Measurements from ENCODE around the gene EPHB1. TPM values are rescaled to one million over a fixed set of nuclear protein-coding genes. Genes with fewer than 3 reads are reported as not detected.

The EPHB1 gene
- total RNA-seq, 1 experiment from 2014 or later = 0.11 TPM

GRCh38 chr3:134903837-134904236 lies 108.8 kb downstream of the EPHB1 start:
- Histone ChIP-seq H3K9me3 (ENCODE audit: low read depth, low read length, poor library complexity, severe bottlenecking) (no peaks in the 10 kb centered on the region), H3K36me3 (ENCODE audit: insufficient read depth, low read length, poor library complexity, severe bottlenecking) (no peaks in the 10 kb centered on the region), H3K4me3 (ENCODE audit: low read depth, low read length, poor library complexity, severe bottlenecking) (no peak overlapping the region), H3K27ac (ENCODE audit: low read depth, low read length, poor library complexity, severe bottlenecking) (no peak overlapping the region), H3K4me1 (ENCODE audit: insufficient read depth, low read length, poor library complexity, severe bottlenecking) (no peaks in the 10 kb centered on the region), H3K27me3 (replicated peaks; ENCODE audit: insufficient read depth, low read depth, low read length, poor library complexity) (peaks cover 17% of the 10 kb centered on the region)
- TF ChIP-seq EZH2 (IDR thresholded peaks at IDR 0.05; ENCODE audit: borderline replicate concordance, low read depth, low read length, poor library complexity, severe bottlenecking) = no peak
- TF ChIP-seq, protein P1, sequence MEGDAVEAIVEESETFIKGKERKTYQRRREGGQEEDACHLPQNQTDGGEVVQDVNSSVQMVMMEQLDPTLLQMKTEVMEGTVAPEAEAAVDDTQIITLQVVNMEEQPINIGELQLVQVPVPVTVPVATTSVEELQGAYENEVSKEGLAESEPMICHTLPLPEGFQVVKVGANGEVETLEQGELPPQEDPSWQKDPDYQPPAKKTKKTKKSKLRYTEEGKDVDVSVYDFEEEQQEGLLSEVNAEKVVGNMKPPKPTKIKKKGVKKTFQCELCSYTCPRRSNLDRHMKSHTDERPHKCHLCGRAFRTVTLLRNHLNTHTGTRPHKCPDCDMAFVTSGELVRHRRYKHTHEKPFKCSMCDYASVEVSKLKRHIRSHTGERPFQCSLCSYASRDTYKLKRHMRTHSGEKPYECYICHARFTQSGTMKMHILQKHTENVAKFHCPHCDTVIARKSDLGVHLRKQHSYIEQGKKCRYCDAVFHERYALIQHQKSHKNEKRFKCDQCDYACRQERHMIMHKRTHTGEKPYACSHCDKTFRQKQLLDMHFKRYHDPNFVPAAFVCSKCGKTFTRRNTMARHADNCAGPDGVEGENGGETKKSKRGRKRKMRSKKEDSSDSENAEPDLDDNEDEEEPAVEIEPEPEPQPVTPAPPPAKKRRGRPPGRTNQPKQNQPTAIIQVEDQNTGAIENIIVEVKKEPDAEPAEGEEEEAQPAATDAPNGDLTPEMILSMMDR (conservative IDR thresholded peaks at IDR 0.05; ENCODE audit: low read depth, low read length) = no peak
- BruUV-seq (replicated peaks) = no TSS peak
- intact Hi-C loops (cut with micrococcal nuclease; ENCODE audit: unreplicated experiment) = no loop called here
- no peak for DNase-seq (ENCODE audit: low spot score)
- POLR2A ChIA-PET (ENCODE audit: low non-redundant PET) = no interaction called here
- CTCF ChIA-PET = no interaction called here

DNA sequence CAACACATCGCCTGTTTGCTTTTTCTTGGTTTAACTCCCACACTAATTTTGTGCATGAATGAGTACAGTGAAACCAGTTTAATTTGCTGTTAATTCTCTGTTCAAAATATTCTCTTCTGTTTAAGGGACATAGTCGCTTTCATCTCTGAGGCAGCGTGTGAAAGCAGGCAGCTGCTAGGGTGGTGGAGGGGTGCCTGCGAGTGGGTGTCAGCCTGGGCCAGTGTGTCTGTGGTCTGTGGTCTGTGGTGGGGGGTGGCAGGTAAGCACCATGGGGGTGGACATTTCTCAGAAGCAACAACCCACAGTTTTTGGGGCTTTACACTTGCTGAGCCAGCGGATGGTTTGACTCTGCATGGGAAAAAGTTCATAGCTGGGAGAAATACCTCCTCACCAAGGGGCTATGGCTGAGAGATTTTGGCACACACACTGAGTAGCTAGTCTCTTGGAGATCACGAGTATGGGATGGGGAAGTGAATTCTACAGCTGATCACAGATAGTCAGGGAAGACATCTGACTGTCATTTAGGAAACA lies 109.2 kb downstream of the EPHB1 start:
- no TSS peak for BruUV-seq (replicated peaks)
- H3K9me3 ChIP-seq (ENCODE audit: low read depth, low read length, poor library complexity, severe bottlenecking) = no peaks in the 10 kb centered on the region
- no peaks in the 10 kb centered on the region for H3K4me1 ChIP-seq (ENCODE audit: insufficient read depth, low read length, poor library complexity, severe bottlenecking)
- CTCF ChIA-PET = no interaction called here
- peaks cover 17% of the 10 kb centered on the region for H3K27me3 ChIP-seq (replicated peaks; ENCODE audit: insufficient read depth, low read depth, low read length, poor library complexity)
- intact Hi-C loops (cut with micrococcal nuclease; ENCODE audit: unreplicated experiment) = no loop called here
- no peak for DNase-seq (ENCODE audit: low spot score)
- H3K36me3 ChIP-seq (ENCODE audit: insufficient read depth, low read length, poor library complexity, severe bottlenecking) = no peaks in the 10 kb centered on the region
- no peak for TF ChIP-seq EZH2 (IDR thresholded peaks at IDR 0.05; ENCODE audit: borderline replicate concordance, low read depth, low read length, poor library complexity, severe bottlenecking)
- TF ChIP-seq, protein P1 (conservative IDR thresholded peaks at IDR 0.05; ENCODE audit: low read depth, low read length) = no peak
- H3K27ac ChIP-seq (ENCODE audit: low read depth, low read length, poor library complexity, severe bottlenecking) = no peak overlapping the region
- POLR2A ChIA-PET (ENCODE audit: low non-redundant PET) = no interaction called here
- no peak overlapping the region for H3K4me3 ChIP-seq (ENCODE audit: low read depth, low read length, poor library complexity, severe bottlenecking)

DNA sequence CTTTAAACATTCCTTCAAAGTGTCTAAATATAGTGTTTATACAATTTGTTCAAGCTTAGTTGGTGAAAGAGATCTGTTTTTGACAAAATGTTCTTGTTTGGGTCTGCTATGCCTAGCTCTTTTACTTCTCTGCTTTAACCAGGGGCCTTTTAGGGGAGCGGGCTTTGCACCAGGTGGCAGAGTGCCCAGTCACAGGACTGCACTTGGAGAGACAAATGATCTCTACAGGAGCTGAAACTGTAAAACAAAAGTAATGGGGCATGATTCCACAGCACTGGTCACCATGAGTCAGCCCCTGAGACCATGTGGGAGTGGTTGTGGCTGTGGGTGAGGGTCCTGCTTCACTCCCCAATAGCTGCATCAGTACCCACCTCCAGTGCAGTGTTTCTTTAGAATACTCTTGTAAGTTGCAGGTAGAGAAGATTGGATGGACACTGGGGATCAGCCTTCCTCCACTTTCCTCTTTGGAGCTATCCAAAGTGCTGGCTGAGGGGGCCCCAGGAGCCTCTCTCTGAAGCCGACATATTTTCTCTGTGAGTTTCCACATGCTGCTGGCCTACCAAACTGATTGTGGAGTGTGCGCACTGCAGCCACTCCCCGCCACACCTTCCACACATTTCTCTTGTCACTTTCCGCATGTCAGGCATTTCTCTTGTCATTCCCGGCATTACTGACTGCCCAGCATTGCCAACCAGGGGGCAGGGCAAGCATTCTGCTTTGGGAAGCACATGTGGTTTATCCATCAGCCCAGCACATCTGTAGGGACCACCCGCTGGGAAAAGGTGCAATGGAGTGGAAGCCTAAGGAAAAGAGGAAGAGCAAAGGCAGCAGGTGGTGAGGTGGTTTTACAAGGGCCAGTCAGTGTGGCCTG lies 110.0 kb downstream of the EPHB1 start:
- BruUV-seq (replicated peaks) = no TSS peak
- TF ChIP-seq, protein P1 (conservative IDR thresholded peaks at IDR 0.05; ENCODE audit: low read depth, low read length) = no peak
- no peak for TF ChIP-seq EZH2 (IDR thresholded peaks at IDR 0.05; ENCODE audit: borderline replicate concordance, low read depth, low read length, poor library complexity, severe bottlenecking)
- Histone ChIP-seq H3K4me1 (ENCODE audit: insufficient read depth, low read length, poor library complexity, severe bottlenecking) (no peaks in the 10 kb centered on the region), H3K27me3 (replicated peaks; ENCODE audit: insufficient read depth, low read depth, low read length, poor library complexity) (peaks cover 17% of the 10 kb centered on the region), H3K9me3 (ENCODE audit: low read depth, low read length, poor library complexity, severe bottlenecking) (no peaks in the 10 kb centered on the region), H3K27ac (ENCODE audit: low read depth, low read length, poor library complexity, severe bottlenecking) (no peak overlapping the region), H3K36me3 (ENCODE audit: insufficient read depth, low read length, poor library complexity, severe bottlenecking) (no peaks in the 10 kb centered on the region), H3K4me3 (ENCODE audit: low read depth, low read length, poor library complexity, severe bottlenecking) (no peak overlapping the region)
- ChIA-PET CTCF (no interaction called here), POLR2A (ENCODE audit: low non-redundant PET) (no interaction called here)
- intact Hi-C loops (cut with micrococcal nuclease; ENCODE audit: unreplicated experiment) = no loop called here
- no peak for DNase-seq (ENCODE audit: low spot score)

Data from A673 (cell line).